ENCODE data around the gene GNB1L. TPM values are rescaled to one million over a fixed set of nuclear protein-coding genes. Genes with fewer than 3 reads are reported as not detected.

GNB1L gene
- total and polyA plus RNA-seq, 7 experiments from 2014 or later = 4.2 to 20.8 (median 10.6) TPM

- peaks cover 0 to 19% of the 10 kb centered on the region in 2 donors for H3K4me1 ChIP-seq (ENCODE audit: control insufficient read depth in 2 of 2, insufficient read depth in 2 of 2, low read length in 2 of 2)
- peak overlapping the region in 7 of 9 donors; percentile 73 to 91 (median 86) for H3K27ac Mint-ChIP-seq
- H3K36me3 ChIP-seq (ENCODE audit: control insufficient read depth in 2 of 3, insufficient read depth in 3 of 3, low read length in 3 of 3) = peaks cover 0 to 10% (median 5%) of the 10 kb centered on the region in 3 experiments
- H3K4me3 Mint-ChIP-seq = peak overlapping the region in 8 of 10 donors; percentile 65 to 80 (median 78)
- peak overlapping the region; percentile 63 for H3K27ac ChIP-seq (ENCODE audit: low read depth, low read length)
- CTCF ChIA-PET = interaction anchor here (1.4 kb wide), 1 partner anchor 12 kb away, joined by 3 read pairs; no protein-coding TSS in a partner anchor
- H3K4me1 Mint-ChIP-seq = peaks cover 6 to 51% (median 35%) of the 10 kb centered on the region in 7 donors
- peaks cover 0 to 18% (median 8%) of the 10 kb centered on the region in 5 donors for H3K36me3 Mint-ChIP-seq
- H3K27me3 ChIP-seq (ENCODE audit: control insufficient read depth in 2 of 2, insufficient read depth in 2 of 2, low read length in 2 of 2) = no peaks in the 10 kb centered on the region
- POLR2A ChIA-PET = interaction anchor here (1.1 to 1.5 kb wide), 2 partner anchors 12 to 48 kb away, joined by 5 to 8 read pairs; no protein-coding TSS in a partner anchor
- DNase-seq = peak in 1 of 9 donors; percentile 20
- H3K27me3 Mint-ChIP-seq = no peaks in the 10 kb centered on the region
- no peak overlapping the region for H3K4me3 ChIP-seq (ENCODE audit: low read length)
- H3K9me3 Mint-ChIP-seq = no peaks in the 10 kb centered on the region
- H3K9me3 ChIP-seq (ENCODE audit: control insufficient read depth in 2 of 3, low read length in 3 of 3) = no peaks in the 10 kb centered on the region
- intact Hi-C loops (cut with micrococcal nuclease) = loop anchor here in 1 of 2 donors (1.0 to 2.0 kb wide), 2 partner anchors 10 to 21 kb away; partner anchors contain the start of genes GNB1L and RTL10
- peak; percentile 26 for ATAC-seq
Measured at GRCh38 chr22:19843857-19844376, 10.8 kb downstream of the GNB1L start.

- POLR2A ChIA-PET = no interaction called here
- CTCF ChIA-PET = no interaction called here
- intact Hi-C loops (cut with micrococcal nuclease) = no loop called here
- Histone ChIP-seq H3K27me3 (ENCODE audit: control insufficient read depth in 2 of 2, insufficient read depth in 2 of 2, low read length in 2 of 2) (no peaks in the 10 kb centered on the region), H3K4me3 (ENCODE audit: low read length) (no peak overlapping the region), H3K9me3 (ENCODE audit: control insufficient read depth in 2 of 3, low read length in 3 of 3) (no peaks in the 10 kb centered on the region), H3K36me3 (ENCODE audit: control insufficient read depth in 2 of 3, insufficient read depth in 3 of 3, low read length in 3 of 3) (peaks cover 0 to 10% (median 5%) of the 10 kb centered on the region in 3 experiments), H3K4me1 (ENCODE audit: control insufficient read depth in 2 of 2, insufficient read depth in 2 of 2, low read length in 2 of 2) (peaks cover 0 to 19% of the 10 kb centered on the region in 2 donors), H3K27ac (ENCODE audit: low read depth, low read length) (no peak overlapping the region)
- H3K36me3 Mint-ChIP-seq = peaks cover 0 to 18% (median 8%) of the 10 kb centered on the region in 5 donors
- DNase-seq = no peak
- H3K9me3 Mint-ChIP-seq = no peaks in the 10 kb centered on the region
- peaks cover 6 to 48% (median 29%) of the 10 kb centered on the region in 7 donors for H3K4me1 Mint-ChIP-seq
- ATAC-seq = no peak
- H3K27ac Mint-ChIP-seq = peak overlapping the region in 1 of 9 donors; percentile 79
- no peak overlapping the region for H3K4me3 Mint-ChIP-seq
- H3K27me3 Mint-ChIP-seq = no peaks in the 10 kb centered on the region
Measured at GRCh38 chr22:19843107-19843856, 11.4 kb downstream of the GNB1L start.

GRCh38 chr22:19842393-19843106 is 12.1 kb downstream of the GNB1L start:
- ATAC-seq (no peak), DNase-seq (no peak)
- intact Hi-C loops (cut with micrococcal nuclease) = no loop called here
- Histone ChIP-seq H3K27me3 (ENCODE audit: control insufficient read depth in 2 of 2, insufficient read depth in 2 of 2, low read length in 2 of 2) (no peaks in the 10 kb centered on the region), H3K36me3 (ENCODE audit: control insufficient read depth in 2 of 3, insufficient read depth in 3 of 3, low read length in 3 of 3) (peaks cover 0 to 10% (median 5%) of the 10 kb centered on the region in 3 experiments), H3K9me3 (ENCODE audit: control insufficient read depth in 2 of 3, low read length in 3 of 3) (no peaks in the 10 kb centered on the region), H3K4me1 (ENCODE audit: control insufficient read depth in 2 of 2, insufficient read depth in 2 of 2, low read length in 2 of 2) (peaks cover 0 to 19% of the 10 kb centered on the region in 2 donors), H3K27ac (ENCODE audit: low read depth, low read length) (no peak overlapping the region), H3K4me3 (ENCODE audit: low read length) (no peak overlapping the region)
- Mint-ChIP-seq H3K27me3 (no peaks in the 10 kb centered on the region), H3K27ac (no peak overlapping the region), H3K4me1 (peaks cover 6 to 47% (median 27%) of the 10 kb centered on the region in 7 donors), H3K4me3 (no peak overlapping the region), H3K36me3 (peaks cover 0 to 16% (median 7%) of the 10 kb centered on the region in 5 donors), H3K9me3 (no peaks in the 10 kb centered on the region)
- ChIA-PET POLR2A (interaction anchor here (0.8 kb wide), 1 partner anchor 44 kb away, joined by 3 read pairs; no protein-coding TSS in a partner anchor), CTCF (no interaction called here)

GRCh38 chr22:19841641-19842392 is 12.9 kb downstream of the GNB1L start:
- ATAC-seq (no peak), DNase-seq (no peak)
- H3K27me3 Mint-ChIP-seq = no peaks in the 10 kb centered on the region
- no peak overlapping the region for H3K4me3 ChIP-seq (ENCODE audit: low read length)
- ChIA-PET POLR2A (interaction anchor here (0.8 kb wide), 1 partner anchor 45 kb away, joined by 3 read pairs; no protein-coding TSS in a partner anchor), CTCF (no interaction called here)
- H3K27ac Mint-ChIP-seq = peak overlapping the region in 5 of 9 donors; percentile 3 to 79 (median 23)
- H3K36me3 ChIP-seq (ENCODE audit: control insufficient read depth in 2 of 3, insufficient read depth in 3 of 3, low read length in 3 of 3) = peaks cover 0 to 3% (median under 1%) of the 10 kb centered on the region in 3 experiments
- H3K27me3 ChIP-seq (ENCODE audit: control insufficient read depth in 2 of 2, insufficient read depth in 2 of 2, low read length in 2 of 2) = no peaks in the 10 kb centered on the region
- peaks cover 0 to 19% of the 10 kb centered on the region in 2 donors for H3K4me1 ChIP-seq (ENCODE audit: control insufficient read depth in 2 of 2, insufficient read depth in 2 of 2, low read length in 2 of 2)
- intact Hi-C loops (cut with micrococcal nuclease) = no loop called here
- no peaks in the 10 kb centered on the region for H3K9me3 ChIP-seq (ENCODE audit: control insufficient read depth in 2 of 3, low read length in 3 of 3)
- H3K4me3 Mint-ChIP-seq = no peak overlapping the region
- H3K4me1 Mint-ChIP-seq = peaks cover 6 to 49% (median 28%) of the 10 kb centered on the region in 7 donors
- H3K9me3 Mint-ChIP-seq = no peaks in the 10 kb centered on the region
- peaks cover 0 to 13% (median 5%) of the 10 kb centered on the region in 5 donors for H3K36me3 Mint-ChIP-seq
- H3K27ac ChIP-seq (ENCODE audit: low read depth, low read length) = no peak overlapping the region

GRCh38 chr22:19840955-19841640 is 13.6 kb downstream of the GNB1L start:
- POLR2A ChIA-PET = no interaction called here
- no peak for ATAC-seq
- H3K27me3 ChIP-seq (ENCODE audit: control insufficient read depth in 2 of 2, insufficient read depth in 2 of 2, low read length in 2 of 2) = no peaks in the 10 kb centered on the region
- H3K4me1 ChIP-seq (ENCODE audit: control insufficient read depth in 2 of 2, insufficient read depth in 2 of 2, low read length in 2 of 2) = peaks cover 0 to 19% of the 10 kb centered on the region in 2 donors
- Mint-ChIP-seq H3K9me3 (no peaks in the 10 kb centered on the region), H3K4me3 (no peak overlapping the region), H3K36me3 (peaks cover 0 to 13% (median 5%) of the 10 kb centered on the region in 5 donors), H3K27ac (peak overlapping the region in 2 of 9 donors; percentile 3 to 45), H3K4me1 (peaks cover 6 to 51% (median 33%) of the 10 kb centered on the region in 7 donors), H3K27me3 (no peaks in the 10 kb centered on the region)
- CTCF ChIA-PET = no interaction called here
- no peak overlapping the region for H3K4me3 ChIP-seq (ENCODE audit: low read length)
- no peaks in the 10 kb centered on the region for H3K36me3 ChIP-seq (ENCODE audit: control insufficient read depth in 2 of 3, insufficient read depth in 3 of 3, low read length in 3 of 3)
- no peaks in the 10 kb centered on the region for H3K9me3 ChIP-seq (ENCODE audit: control insufficient read depth in 2 of 3, low read length in 3 of 3)
- no peak overlapping the region for H3K27ac ChIP-seq (ENCODE audit: low read depth, low read length)
- no peak for DNase-seq
- intact Hi-C loops (cut with micrococcal nuclease) = no loop called here
